IMR-90 (cell line): ENCODE data around the gene TFAM. TPM values are rescaled to one million over a fixed set of nuclear protein-coding genes. Genes with fewer than 3 reads are reported as not detected.

Experiments used
- ATAC-seq: fragments of 200-7000 bp; cut with Tn5 transposase; 2 replicates; pipeline ENCODE4 v1.9.1; 2020; ENCODE audit warnings: low read depth, mild to moderate bottlenecking, moderate library complexity
- BruUV-seq: library from RNA; stranded (reverse); fragments of 400-500 nt; replicated peaks from 2 replicates; lab custom pipeline; 2021; lab: Mats Ljungman, UMichigan
- CTCF ChIA-PET: fragments of 300-600 bp; formaldehyde crosslinking; extraction: SDS; loops from one replicate; lab custom pipeline; 2021; ENCODE audit warnings: antibody characterized with exemption; lab: Yijun Ruan, JAX
- POLR2A ChIA-PET: fragments of 300-600 bp; sonication (Branson Sonifier 250); formaldehyde crosslinking; loops from one replicate; lab custom pipeline; 2022; ENCODE audit warnings: antibody characterized with exemption; ENCODE audit not compliant: unreplicated experiment; lab: Charles Lee
- DNase-seq: peaks from one replicate; pipeline ENCODE4 v3.0.0; 2013
- H2AFZ ChIP-seq: replicated peaks from 2 replicates; pipeline ENCODE3; 2013; ENCODE audit warnings: low read length, mild to moderate bottlenecking; ENCODE audit not compliant: poor library complexity
- H2AK5ac ChIP-seq: 2 replicates; pipeline ENCODE4 v1.6.1; 2013; ENCODE audit warnings: low read depth, low read length, inconsistent platforms
- H2AK9ac ChIP-seq: replicated peaks from 2 replicates; pipeline ENCODE3; 2013; ENCODE audit warnings: mild to moderate bottlenecking, low read depth, low read length, moderate library complexity; ENCODE audit not compliant: poor library complexity
- H2BK120ac ChIP-seq: 2 replicates; pipeline ENCODE4 v1.6.1; 2013; ENCODE audit warnings: low read depth, low read length, inconsistent platforms
- H2BK15ac ChIP-seq: 3 replicates; pipeline ENCODE4 v1.6.1; 2013; ENCODE audit warnings: low read depth, low read length, inconsistent platforms
- H2BK20ac ChIP-seq: 2 replicates; pipeline ENCODE4 v1.6.1; 2013; ENCODE audit warnings: low read depth, mild to moderate bottlenecking, inconsistent platforms, low read length, moderate library complexity
- H2BK5ac ChIP-seq: 2 replicates; pipeline ENCODE4 v1.6.1; 2013; ENCODE audit warnings: mild to moderate bottlenecking, low read depth, low read length, inconsistent platforms; ENCODE audit not compliant: poor library complexity, severe bottlenecking
- H3K14ac ChIP-seq: replicated peaks from 2 replicates; pipeline ENCODE4 v1.6.1; 2013; ENCODE audit warnings: low read depth, low read length, inconsistent platforms
- H3K18ac ChIP-seq: 2 replicates; pipeline ENCODE4 v1.6.1; 2013; ENCODE audit warnings: low read depth, low read length, control low read depth
- H3K23ac ChIP-seq: 2 replicates; pipeline ENCODE4 v1.6.1; 2013; ENCODE audit warnings: low read depth, low read length, inconsistent platforms
- H3K27ac ChIP-seq: 2 replicates; pipeline ENCODE4 v1.5.1; 2013; ENCODE audit warnings: mild to moderate bottlenecking, control low read depth, low read length; ENCODE audit not compliant: insufficient read depth
- H3K27me3 ChIP-seq: 2 replicates; pipeline ENCODE4 v1.6.1; 2013; ENCODE audit warnings: low read length; ENCODE audit not compliant: control insufficient read depth, insufficient read depth
- H3K36me3 ChIP-seq: 2 replicates; pipeline ENCODE4 v1.6.1; 2013; ENCODE audit warnings: low read length, mixed read lengths; ENCODE audit not compliant: control insufficient read depth, insufficient read depth
- H3K4ac ChIP-seq: 2 replicates; pipeline ENCODE4 v1.6.1; 2013; ENCODE audit warnings: low read depth, low read length, inconsistent platforms
- H3K4me1 ChIP-seq: 2 replicates; pipeline ENCODE4 v1.6.1; 2013; ENCODE audit warnings: low read length, mixed read lengths; ENCODE audit not compliant: control insufficient read depth, insufficient read depth
- H3K4me2 ChIP-seq: 2 replicates; pipeline ENCODE4 v1.6.1; 2013; ENCODE audit warnings: low read depth, mild to moderate bottlenecking, control low read depth, low read length, moderate library complexity
- H3K4me3 ChIP-seq: 2 replicates; pipeline ENCODE4 v1.5.1; 2013; ENCODE audit warnings: low read depth, mild to moderate bottlenecking, control low read depth, low read length, moderate library complexity; ENCODE audit not compliant: insufficient read depth
- H3K56ac ChIP-seq: 2 replicates; pipeline ENCODE4 v1.6.1; 2013; ENCODE audit warnings: low read length, inconsistent platforms; ENCODE audit not compliant: insufficient read depth; ENCODE audit errors: extremely low read depth
- H3K79me1 ChIP-seq, 2 experiments: 2 replicates each; pipeline ENCODE4 v1.6.1; 2013; ENCODE audit warnings: low read length in 2 of 2, inconsistent platforms in 1 of 2, low read depth in 1 of 2
- H3K9ac ChIP-seq: 2 replicates; pipeline ENCODE4 v1.6.1; 2013; ENCODE audit warnings: low read depth, low read length, control low read depth
- H3K9me1 ChIP-seq: 2 replicates; pipeline ENCODE4 v1.6.1; 2013; ENCODE audit warnings: low read length, inconsistent platforms; ENCODE audit not compliant: insufficient read depth
- H3K9me3 ChIP-seq: 2 replicates; pipeline ENCODE4 v1.6.1; 2013; ENCODE audit warnings: low read length; ENCODE audit not compliant: control insufficient read depth, insufficient read depth
- H4K20me1 ChIP-seq: 2 replicates; pipeline ENCODE4 v1.6.1; 2013; ENCODE audit warnings: low read length, inconsistent platforms; ENCODE audit not compliant: insufficient read depth
- H4K5ac ChIP-seq: 2 replicates; pipeline ENCODE4 v1.6.1; 2013; ENCODE audit warnings: mild to moderate bottlenecking, low read depth, low read length, control low read depth
- H4K8ac ChIP-seq, 2 experiments: 2 replicates each; pipeline ENCODE4 v1.6.1; 2013; ENCODE audit warnings: low read depth in 2 of 2, low read length in 2 of 2, control low read depth in 1 of 2, inconsistent platforms in 1 of 2
- H4K91ac ChIP-seq: 2 replicates; pipeline ENCODE4 v1.6.1; 2013; ENCODE audit warnings: low read depth, low read length, inconsistent platforms; ENCODE audit not compliant: insufficient read depth
- BHLHE40 ChIP-seq: fragments of 150-350 bp; IDR thresholded peaks from 2 replicates; pipeline ENCODE4 v1.6.1; 2016; ENCODE audit warnings: mild to moderate bottlenecking, low read depth, low read length
- CEBPB ChIP-seq: IDR thresholded peaks from 2 replicates; pipeline ENCODE4 v1.6.1; 2012; ENCODE audit warnings: low read depth, low read length, improper control_type of control experiment
- CHD1 ChIP-seq: IDR thresholded peaks from 2 replicates; pipeline ENCODE4 v1.6.1; 2012; ENCODE audit warnings: low read depth, low read length, improper control_type of control experiment
- FOS ChIP-seq: fragments of 150-350 bp; IDR thresholded peaks from 2 replicates; pipeline ENCODE4 v1.6.1; 2016; ENCODE audit warnings: low read depth, low read length
- MAFK ChIP-seq: IDR thresholded peaks from 2 replicates; pipeline ENCODE4 v1.6.1; 2012; ENCODE audit warnings: low read depth, low read length, improper control_type of control experiment
- MAZ ChIP-seq: IDR thresholded peaks from 2 replicates; pipeline ENCODE4 v1.6.1; 2012; ENCODE audit warnings: low read depth, mild to moderate bottlenecking, low read length, improper control_type of control experiment, moderate library complexity, borderline replicate concordance
- MXI1 ChIP-seq: IDR thresholded peaks from 2 replicates; pipeline ENCODE4 v1.6.1; 2012; ENCODE audit warnings: low read depth, mild to moderate bottlenecking, low read length, moderate library complexity, borderline replicate concordance
- NFE2L2 ChIP-seq: fragments of 150-350 bp; IDR thresholded peaks from 2 replicates; pipeline ENCODE4 v1.6.1; 2016; ENCODE audit warnings: low read depth, mild to moderate bottlenecking, low read length
- POLR2A ChIP-seq: IDR thresholded peaks from 2 replicates; pipeline ENCODE4 v1.6.1; 2012; ENCODE audit warnings: mild to moderate bottlenecking, low read depth, low read length
- RAD21 ChIP-seq: IDR thresholded peaks from 2 replicates; pipeline ENCODE4 v1.6.1; 2012; ENCODE audit warnings: low read length, improper control_type of control experiment
- RCOR1 ChIP-seq: IDR thresholded peaks from 2 replicates; pipeline ENCODE4 v1.6.1; 2012; ENCODE audit warnings: mild to moderate bottlenecking, low read length, improper control_type of control experiment; ENCODE audit not compliant: insufficient replicate concordance
- RFX5 ChIP-seq: IDR thresholded peaks from 2 replicates; pipeline ENCODE4 v1.8.0; 2012; ENCODE audit warnings: low read depth, mild to moderate bottlenecking, low read length, moderate library complexity
- SMC3 ChIP-seq: fragments of 150-350 bp; IDR thresholded peaks from 2 replicates; pipeline ENCODE4 v1.6.1; 2016; ENCODE audit warnings: low read depth, mild to moderate bottlenecking, antibody characterized with exemption, low read length, moderate library complexity
- WGBS, 2 experiments: methylation state at CpG; one replicate each; pipeline versions ENCODE4 v1.1.5 to v1.1.7; 2013; ENCODE audit warnings: missing lambda C conversion rate in 2 of 2; ENCODE audit not compliant: insufficient read length in 1 of 2; ENCODE audit errors: extremely low coverage in 2 of 2; 5-methylcytosine and 5-hydroxymethylcytosine counted together
- dilution Hi-C: fragments of 300-500 bp; cut with HindIII; formaldehyde crosslinking; loops from one replicate; pipeline ENCODE4 v1.14.3; 2018; ENCODE audit warnings: low sequenced_read_pairs; ENCODE audit not compliant: unreplicated experiment
- in situ Hi-C: fragments of 300-500 bp; cut with MboI; formaldehyde crosslinking; loops from 3 replicates; pipeline ENCODE4 v1.14.3; 2019; ENCODE audit warnings: low sequenced_read_pairs, inconsistent platforms, mixed read lengths
- intact Hi-C: fragments of 100-400 bp; cut with micrococcal nuclease; formaldehyde crosslinking; loops from 2 replicates; pipeline ENCODE4 v1.10.0; 2022
- polyA plus RNA-seq, 3 experiments: library from polyadenylated mRNA; depleted of rRNA; stranded (reverse); fragments of >200 nt; gene quantifications; 2 replicates each; pipeline ENCODE4 v1.2.3, GENCODE V29; 2012; ENCODE audit warnings: low replicate concordance in 1 of 3
- total RNA-seq: library from RNA; depleted of rRNA; stranded (reverse); fragments of >200 nt; gene quantifications from 2 replicates; pipeline ENCODE4 v1.2.3, GENCODE V29; 2012
- TF ChIP-seq, protein P1 (sequence below): conservative IDR thresholded peaks from 2 replicates; pipeline ENCODE4 v1.5.1; 2012; ENCODE audit warnings: mild to moderate bottlenecking, low read depth, low read length, improper control_type of control experiment
- TF ChIP-seq, protein P2 (sequence below): fragments of 150-350 bp; IDR thresholded peaks from 2 replicates; pipeline ENCODE4 v1.6.1; 2017; ENCODE audit warnings: mild to moderate bottlenecking, antibody characterized with exemption, low read length, low read depth
- TF ChIP-seq, protein P3 (sequence below): fragments of 150-350 bp; IDR thresholded peaks from 2 replicates; pipeline ENCODE4 v1.6.1; 2016; ENCODE audit warnings: low read depth, mild to moderate bottlenecking, low read length, moderate library complexity, borderline replicate concordance

The TFAM gene
- total and polyA plus RNA-seq, 2 of the 4 experiments (the other 2 are of a cell fraction) = 7.6 to 16.7 TPM

DNA sequence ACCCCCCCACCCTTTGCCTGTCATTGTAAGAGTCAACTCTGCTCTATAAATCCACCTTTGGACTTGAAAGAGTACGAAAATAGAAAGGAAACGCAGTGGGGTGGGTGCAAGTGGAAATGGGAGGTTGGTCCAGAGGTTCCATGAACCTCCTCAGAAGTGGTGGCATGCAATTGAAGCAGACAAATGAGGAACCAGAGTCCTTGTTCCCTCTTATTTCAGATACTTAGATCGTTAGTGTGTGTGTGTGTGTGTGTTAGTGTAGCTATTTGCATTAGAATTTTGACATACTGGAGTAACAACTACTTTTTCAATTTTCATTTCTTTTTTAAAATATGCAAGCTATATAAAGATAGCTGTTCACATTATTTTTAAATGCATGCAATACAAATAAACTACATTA, 18.1 kb upstream of the TFAM start:
- intact Hi-C loops (no loop called here), in situ Hi-C loops (no loop called here), dilution Hi-C loops (no loop called here)
- Histone ChIP-seq H2AK5ac (no peak overlapping the region), H2BK5ac (no peak overlapping the region), H3K9ac (no peak overlapping the region), H3K79me1 (peaks cover 0 to 2% of the 10 kb centered on the region in 2 experiments; a peak in 2 of 4 replicates), H2BK120ac (no peak overlapping the region), H3K18ac (no peak overlapping the region), H3K9me1 (peaks cover 2% of the 10 kb centered on the region), H3K36me3 (no peaks in the 10 kb centered on the region; the same call in 1 of the 2 replicates), H3K14ac (no peak overlapping the region), H4K8ac (no peak overlapping the region), H3K4me3 (no peak overlapping the region), H3K4ac (no peak overlapping the region), H4K5ac (no peak overlapping the region), H3K4me1 (0 out of 2 replicates have a peak, but pooled peaks cover 1% of the 10 kb centered on the region), H3K56ac (no peak overlapping the region), H2BK15ac (no peak overlapping the region), H4K20me1 (no peaks in the 10 kb centered on the region), H3K27me3 (no peaks in the 10 kb centered on the region), H3K4me2 (no peak overlapping the region), H3K27ac (no peak overlapping the region), H2AK9ac (no peak overlapping the region), H3K23ac (no peak overlapping the region), H2BK20ac (no peak overlapping the region), H3K9me3 (no peaks in the 10 kb centered on the region), H4K91ac (no peak overlapping the region), H2AFZ (no peak overlapping the region)
- POLR2A ChIA-PET = no interaction called here
- CTCF ChIA-PET = interaction anchor here (0.7 to 0.9 kb wide), 2 partner anchors 16 to 17 kb away, joined by 3 to 4 read pairs; no protein-coding TSS in a partner anchor
- WGBS, 2 experiments = no CpG with 5 or more reads among the region's 3 CpGs
- no TSS peak for BruUV-seq
- ATAC-seq (no peak), DNase-seq (no peak)
- TF ChIP-seq POLR2A (no peak), NFE2L2 (no peak), MAZ (no peak), SMC3 (no peak), BHLHE40 (no peak), MXI1 (no peak), RCOR1 (no peak), FOS (no peak), RFX5 (no peak), MAFK (no peak), RAD21 (no peak), CEBPB (no peak), CHD1 (no peak)
- TF ChIP-seq, protein P1, sequence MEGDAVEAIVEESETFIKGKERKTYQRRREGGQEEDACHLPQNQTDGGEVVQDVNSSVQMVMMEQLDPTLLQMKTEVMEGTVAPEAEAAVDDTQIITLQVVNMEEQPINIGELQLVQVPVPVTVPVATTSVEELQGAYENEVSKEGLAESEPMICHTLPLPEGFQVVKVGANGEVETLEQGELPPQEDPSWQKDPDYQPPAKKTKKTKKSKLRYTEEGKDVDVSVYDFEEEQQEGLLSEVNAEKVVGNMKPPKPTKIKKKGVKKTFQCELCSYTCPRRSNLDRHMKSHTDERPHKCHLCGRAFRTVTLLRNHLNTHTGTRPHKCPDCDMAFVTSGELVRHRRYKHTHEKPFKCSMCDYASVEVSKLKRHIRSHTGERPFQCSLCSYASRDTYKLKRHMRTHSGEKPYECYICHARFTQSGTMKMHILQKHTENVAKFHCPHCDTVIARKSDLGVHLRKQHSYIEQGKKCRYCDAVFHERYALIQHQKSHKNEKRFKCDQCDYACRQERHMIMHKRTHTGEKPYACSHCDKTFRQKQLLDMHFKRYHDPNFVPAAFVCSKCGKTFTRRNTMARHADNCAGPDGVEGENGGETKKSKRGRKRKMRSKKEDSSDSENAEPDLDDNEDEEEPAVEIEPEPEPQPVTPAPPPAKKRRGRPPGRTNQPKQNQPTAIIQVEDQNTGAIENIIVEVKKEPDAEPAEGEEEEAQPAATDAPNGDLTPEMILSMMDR = no peak
- TF ChIP-seq, protein P2, sequence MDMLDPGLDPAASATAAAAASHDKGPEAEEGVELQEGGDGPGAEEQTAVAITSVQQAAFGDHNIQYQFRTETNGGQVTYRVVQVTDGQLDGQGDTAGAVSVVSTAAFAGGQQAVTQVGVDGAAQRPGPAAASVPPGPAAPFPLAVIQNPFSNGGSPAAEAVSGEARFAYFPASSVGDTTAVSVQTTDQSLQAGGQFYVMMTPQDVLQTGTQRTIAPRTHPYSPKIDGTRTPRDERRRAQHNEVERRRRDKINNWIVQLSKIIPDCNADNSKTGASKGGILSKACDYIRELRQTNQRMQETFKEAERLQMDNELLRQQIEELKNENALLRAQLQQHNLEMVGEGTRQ = no peak
- TF ChIP-seq, protein P3, sequence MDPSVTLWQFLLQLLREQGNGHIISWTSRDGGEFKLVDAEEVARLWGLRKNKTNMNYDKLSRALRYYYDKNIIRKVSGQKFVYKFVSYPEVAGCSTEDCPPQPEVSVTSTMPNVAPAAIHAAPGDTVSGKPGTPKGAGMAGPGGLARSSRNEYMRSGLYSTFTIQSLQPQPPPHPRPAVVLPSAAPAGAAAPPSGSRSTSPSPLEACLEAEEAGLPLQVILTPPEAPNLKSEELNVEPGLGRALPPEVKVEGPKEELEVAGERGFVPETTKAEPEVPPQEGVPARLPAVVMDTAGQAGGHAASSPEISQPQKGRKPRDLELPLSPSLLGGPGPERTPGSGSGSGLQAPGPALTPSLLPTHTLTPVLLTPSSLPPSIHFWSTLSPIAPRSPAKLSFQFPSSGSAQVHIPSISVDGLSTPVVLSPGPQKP = no peak
